SHP77 treated with DMSO at 0.1 percent for 48 hours (cell line): ENCODE results near the gene ZSWIM6.
"Not testable (repeated sequence)": the region's sequence is repeated elsewhere in the genome, so short reads cannot be mapped to it uniquely, and the experiment has no call there.

Experiments
- DNase-seq: peaks from one replicate; lab custom pipeline; 2025; lab: John Stamatoyannopoulos, UW

ZSWIM6 gene

DNA sequence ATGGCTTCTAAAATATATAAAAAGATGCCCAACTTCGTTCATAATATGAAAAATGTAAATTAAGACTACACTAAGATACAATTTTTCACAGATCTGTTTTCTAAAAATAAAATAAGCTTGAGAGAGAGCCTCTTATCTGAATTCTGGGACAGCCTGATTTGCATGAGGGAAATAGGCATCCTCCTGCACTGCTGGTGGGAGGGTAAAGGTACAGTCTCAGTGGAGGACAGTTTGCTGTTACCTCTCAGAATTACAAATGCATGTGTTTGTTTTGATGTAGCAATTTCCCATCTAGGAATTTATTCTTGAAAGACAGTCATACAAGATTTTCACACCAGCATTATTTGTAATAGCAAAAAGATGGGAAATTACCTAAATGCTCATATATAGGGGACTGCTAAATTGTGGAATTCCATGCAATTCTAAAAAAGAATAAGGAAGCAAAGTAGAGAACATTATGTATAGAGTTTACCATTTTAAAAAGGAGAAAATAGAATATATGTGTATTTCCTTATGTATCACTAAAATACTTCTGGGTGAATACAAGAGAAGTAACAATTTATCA, 75.7 kb downstream of the ZSWIM6 start:
- DNase-seq, result no peak

GRCh38 chr5:61408476-61409168, 76.6 kb downstream of the ZSWIM6 start:
- peak; percentile 98 for DNase-seq

GRCh38 chr5:61409568-61409967, 77.5 kb downstream of the ZSWIM6 start:
- no peak for DNase-seq

GRCh38 chr5:61410811-61411210, 78.8 kb downstream of the ZSWIM6 start:
- DNase-seq, result no peak

DNA sequence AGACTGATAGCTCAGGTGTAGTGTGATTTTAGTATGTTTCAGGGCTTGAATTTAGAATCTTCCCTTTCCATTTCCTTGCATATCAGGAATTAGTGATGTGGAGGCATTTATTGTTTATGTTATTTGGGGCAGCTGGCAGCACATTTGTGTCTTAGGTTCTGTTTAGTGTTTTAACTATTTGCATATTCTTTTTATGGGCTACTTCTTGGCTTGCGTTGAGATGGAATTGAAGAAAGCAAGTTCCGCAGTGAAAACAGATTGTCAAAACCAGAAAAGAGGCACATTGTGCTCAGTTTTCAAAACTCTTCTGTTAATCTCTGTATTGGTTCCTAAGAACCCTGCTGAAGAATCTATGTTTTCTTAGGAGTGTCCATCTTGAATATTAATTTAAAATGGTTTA, 80.3 kb downstream of the ZSWIM6 start:
- no peak for DNase-seq

GRCh38 chr5:61413205-61413604, 81.1 kb downstream of the ZSWIM6 start:
- DNase-seq, result not testable (repeated sequence)

GRCh38 chr5:61414806-61415205, 82.7 kb downstream of the ZSWIM6 start:
- DNase-seq, result no peak

DNA sequence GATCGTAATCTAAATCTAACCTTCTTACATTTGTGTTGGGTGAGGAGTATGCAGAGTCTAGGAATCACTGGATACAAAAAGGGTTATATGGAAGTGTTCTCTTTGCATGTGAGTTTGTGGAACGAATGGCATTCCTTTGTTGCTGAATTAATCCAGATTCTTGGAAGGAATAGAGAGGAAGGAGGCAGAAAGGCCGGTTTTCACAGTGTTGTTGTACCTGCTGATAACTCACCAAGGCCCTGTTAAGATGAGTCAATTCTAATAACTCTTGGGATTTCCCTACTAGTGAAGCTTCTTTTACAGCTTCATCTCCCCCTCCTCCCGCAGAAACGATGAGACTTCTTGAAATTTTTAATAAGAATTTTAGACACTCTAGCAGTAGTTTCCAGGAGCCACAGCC, 84.0 kb downstream of the ZSWIM6 start:
- DNase-seq, result no peak

GRCh38 chr5:61416420-61416819, 84.4 kb downstream of the ZSWIM6 start:
- DNase-seq, result no peak

DNA sequence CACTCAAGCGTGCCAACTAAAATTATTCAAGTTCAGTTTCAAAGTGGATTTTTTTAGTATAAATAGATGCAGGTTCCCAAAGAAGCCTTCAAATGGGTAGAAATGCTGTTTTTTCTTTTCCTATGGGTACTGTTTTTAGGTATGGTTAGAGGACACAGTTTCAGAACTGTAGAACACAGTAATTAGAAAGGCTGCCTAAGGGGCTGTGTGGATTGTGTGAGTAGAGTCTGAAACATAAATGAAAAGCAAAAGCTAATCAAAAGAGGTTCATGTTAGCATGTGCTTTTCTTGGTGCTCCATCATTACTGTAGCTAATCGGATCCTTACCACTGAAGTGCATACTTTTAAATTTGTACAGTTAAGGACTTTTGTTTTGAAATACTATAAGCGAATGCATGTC, 85.3 kb downstream of the ZSWIM6 start:
- no peak for DNase-seq

GRCh38 chr5:61417851-61418250, 85.8 kb downstream of the ZSWIM6 start:
- no peak for DNase-seq

- no peak for DNase-seq
These were observed 87.0 kb downstream of the ZSWIM6 start for GRCh38 chr5:61419106-61419505.

DNA sequence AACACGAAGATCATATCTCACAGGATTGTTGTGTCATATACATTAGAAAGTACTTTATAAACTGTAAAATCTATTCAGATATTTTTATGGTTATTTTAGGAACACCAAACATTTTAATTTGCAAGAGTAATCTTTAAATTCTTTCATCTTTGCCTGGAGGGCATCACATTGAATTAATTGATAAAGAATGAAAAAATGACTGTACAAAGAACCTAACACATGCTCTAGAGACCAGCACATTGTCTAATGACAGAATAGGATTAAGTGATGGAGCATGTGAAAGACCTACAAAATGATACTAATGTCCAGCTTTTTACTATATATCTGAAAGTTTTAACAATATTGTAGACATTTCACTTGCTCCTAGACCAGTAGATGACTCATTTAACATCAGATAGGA, 88.0 kb downstream of the ZSWIM6 start:
- no peak for DNase-seq

DNA sequence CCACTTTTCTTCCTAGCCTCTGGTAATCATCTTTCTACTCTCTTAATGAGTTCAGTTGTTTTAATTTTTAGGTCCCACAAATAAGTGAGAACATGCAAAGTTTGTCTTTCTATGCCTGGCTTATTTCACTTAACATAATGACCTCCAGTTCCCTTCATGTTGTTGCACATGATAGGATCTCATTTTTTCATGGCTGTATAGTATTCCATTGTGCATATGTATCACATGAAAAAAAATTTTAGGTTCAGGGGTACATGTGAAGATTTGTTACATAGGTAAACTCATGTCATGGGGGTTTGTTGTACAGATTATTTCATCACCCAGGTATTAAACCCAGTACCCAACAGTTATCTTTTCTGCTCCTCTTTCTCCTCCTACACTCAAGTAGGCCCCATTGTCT, 89.2 kb downstream of the ZSWIM6 start:
- not testable (repeated sequence) for DNase-seq

DNA sequence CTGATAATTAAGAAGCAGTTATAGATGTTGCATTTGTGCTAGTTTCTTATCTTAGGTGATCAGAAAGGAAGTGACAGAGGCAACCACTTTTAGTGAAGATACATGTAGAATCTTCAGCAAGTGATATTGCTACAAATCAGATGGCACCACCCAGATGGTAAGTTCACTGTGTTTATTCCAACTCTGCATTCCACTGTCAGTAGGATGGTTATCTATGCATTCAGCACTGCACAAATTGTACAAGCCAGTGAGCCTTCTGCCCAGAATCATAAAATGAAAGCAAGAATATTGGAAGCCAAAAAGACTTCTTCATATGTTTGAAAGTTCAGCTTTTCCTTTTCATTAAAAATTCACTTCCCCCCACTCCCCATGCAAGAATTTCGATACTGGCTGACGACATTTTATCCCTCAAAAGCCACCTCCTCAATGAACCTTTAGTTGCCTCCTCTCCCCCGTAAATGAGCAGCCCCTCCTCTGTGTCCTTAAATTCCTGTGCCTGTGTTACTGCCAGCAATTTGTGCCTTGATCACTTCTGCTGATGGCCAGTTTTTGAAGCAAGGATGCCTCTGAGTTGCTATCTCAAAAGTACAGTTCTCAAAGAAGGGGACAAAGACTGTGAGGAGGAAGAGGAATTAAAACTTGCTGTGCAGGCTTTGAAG, 91.6 kb downstream of the ZSWIM6 start:
- DNase-seq, result no peak

DNA sequence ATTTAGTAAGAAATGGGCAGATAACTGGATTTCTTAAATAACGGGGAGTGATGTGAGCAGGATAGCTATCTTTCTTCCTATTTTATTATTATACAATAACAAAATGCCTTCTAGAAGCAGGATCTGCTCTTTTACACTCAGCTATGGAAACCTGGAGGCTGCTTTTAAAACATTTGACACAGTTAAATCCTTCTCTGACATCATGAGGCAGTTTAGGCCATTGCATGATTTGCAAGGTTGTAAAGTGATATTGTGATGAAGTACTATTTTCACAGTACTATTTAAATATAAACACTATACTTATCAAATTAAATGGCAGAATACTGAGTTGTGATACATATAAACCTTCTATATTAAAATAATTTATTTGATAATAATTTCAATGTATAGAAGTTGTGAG, 93.9 kb downstream of the ZSWIM6 start:
- DNase-seq, result no peak

DNA sequence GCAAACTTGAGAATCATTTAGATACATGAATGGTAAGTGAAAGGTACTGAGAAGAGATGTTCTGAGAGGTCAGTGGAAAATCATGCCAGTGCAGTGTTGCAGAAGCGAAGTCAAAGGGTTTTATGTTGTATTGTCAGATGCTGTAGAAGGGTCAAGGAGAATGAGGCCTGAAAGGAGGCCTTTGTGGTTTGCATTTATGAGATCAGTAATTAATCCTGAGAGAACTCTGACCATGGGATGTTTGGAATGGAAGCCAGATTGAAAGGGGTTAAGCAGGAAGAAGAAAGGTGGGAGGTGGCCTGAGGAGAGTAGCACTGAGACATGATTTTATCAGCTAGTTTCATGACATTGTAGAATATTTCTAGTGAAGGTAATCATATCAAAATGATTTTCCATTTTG, 97.8 kb downstream of the ZSWIM6 start:
- no peak for DNase-seq

GRCh38 chr5:61431923-61432620, 100.0 kb downstream of the ZSWIM6 start:
- no peak for DNase-seq

DNA sequence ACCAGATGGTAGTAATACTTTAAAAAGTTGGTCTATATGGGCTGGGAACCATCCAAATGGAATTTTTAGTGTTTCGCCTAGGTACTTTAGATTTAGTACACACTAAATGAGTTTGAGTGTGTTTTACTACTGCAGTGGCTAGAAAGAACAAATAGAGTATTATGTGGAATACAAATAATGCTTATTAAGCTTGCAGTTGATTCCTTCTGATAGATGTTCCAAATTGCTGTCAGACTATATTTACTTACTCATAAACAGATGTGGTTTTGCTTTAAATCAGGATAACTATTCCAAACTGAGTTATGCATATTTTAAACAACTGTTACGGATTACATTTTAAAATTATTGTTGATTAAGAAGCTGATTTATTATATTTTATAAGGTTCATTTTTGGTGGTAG, 103.3 kb downstream of the ZSWIM6 start:
- no peak for DNase-seq

DNA sequence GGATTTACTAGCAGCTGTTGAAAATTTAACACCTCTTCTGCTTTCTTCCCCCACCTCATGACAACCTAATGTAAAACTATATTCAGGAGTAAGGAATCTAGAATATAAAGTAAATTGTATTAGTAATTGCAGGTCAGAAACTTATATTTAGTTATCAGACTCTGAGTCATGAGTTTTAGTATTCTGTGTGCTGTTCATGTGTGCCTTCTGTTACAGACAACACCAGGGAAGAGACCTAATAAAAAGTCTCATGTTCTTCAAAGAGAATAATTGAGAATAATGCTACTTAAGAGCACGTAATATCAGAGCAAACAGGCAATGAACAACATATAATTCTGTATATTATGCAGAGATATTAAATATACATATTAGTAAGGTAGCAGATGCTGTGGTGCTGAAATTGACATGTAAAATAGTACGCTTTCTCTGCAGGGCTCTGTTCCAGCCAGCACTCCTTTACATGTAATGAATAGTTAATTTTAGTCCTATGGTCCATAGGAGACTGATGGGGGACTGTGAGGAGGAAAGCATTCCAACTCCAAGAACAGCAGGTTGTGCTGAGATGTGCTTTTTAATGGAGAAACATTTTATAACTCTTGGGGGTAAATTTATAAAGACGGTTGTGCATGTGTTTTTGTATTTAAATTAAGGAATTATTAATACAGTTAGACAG, 106.4 kb downstream of the ZSWIM6 start:
- DNase-seq, result no peak

- no peak for DNase-seq
These were observed 108.0 kb downstream of the ZSWIM6 start for GRCh38 chr5:61440086-61440485.

GRCh38 chr5:61440596-61440995, 108.5 kb downstream of the ZSWIM6 start:
- no peak for DNase-seq
